ENCODE measurements around the gene TOM1L2. TPM values are rescaled to one million over a fixed set of nuclear protein-coding genes. Genes with fewer than 3 reads are reported as not detected.

The TOM1L2 gene
- total RNA-seq, 3 donors from 2014 or later: 5.5 to 6.6 (median 5.5) TPM

DNA sequence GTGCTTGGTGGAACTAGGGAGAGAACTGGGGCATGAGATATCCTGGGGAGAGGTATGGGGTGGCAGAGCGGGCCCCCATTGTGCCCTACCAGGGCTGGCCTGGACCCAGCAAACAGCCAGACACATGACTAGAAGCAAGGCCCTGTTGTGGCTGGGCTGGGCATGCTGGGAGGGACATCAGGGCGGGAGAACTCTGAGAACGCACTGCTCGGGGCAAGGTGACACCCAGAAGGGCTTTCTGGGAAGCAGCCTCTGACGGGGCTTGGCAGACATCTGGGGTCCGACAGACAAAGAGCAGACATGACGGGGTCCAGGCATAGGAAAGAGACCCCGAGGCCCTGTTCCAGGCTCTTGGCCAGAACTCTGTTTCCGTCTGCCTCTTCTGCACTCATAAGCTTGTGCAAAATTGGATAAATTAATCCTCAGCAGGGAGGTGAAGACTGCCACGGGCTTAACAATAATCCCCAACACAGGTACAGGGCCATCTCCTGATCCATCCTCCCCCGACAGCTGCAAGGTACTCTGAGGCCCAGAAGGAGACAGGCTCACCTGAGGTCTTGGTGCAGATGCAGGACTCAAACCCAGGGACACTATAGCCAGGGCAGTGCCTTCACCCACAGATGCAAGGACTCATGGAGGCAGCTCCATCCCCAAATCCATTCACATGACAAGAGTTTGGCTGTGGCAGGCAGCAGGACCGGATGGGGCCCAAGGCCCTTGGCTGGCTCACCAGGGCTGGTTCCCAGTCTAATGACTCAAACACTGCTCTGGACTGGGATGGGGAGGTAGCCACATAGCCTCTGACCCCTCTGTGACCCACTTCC, 140.8 kb downstream of the TOM1L2 start:
- Mint-ChIP-seq H3K4me1 (ENCODE audit: low read depth) (peaks cover 58% of the 10 kb centered on the region), H3K4me3 (no peak overlapping the region), H3K9me3 (no peaks in the 10 kb centered on the region), H3K27me3 (ENCODE audit: low read depth) (no peaks in the 10 kb centered on the region), H3K36me3 (ENCODE audit: insufficient read depth) (peaks cover 3% of the 10 kb centered on the region)
- DNase-seq (no peak), ATAC-seq (no peak)

DNA sequence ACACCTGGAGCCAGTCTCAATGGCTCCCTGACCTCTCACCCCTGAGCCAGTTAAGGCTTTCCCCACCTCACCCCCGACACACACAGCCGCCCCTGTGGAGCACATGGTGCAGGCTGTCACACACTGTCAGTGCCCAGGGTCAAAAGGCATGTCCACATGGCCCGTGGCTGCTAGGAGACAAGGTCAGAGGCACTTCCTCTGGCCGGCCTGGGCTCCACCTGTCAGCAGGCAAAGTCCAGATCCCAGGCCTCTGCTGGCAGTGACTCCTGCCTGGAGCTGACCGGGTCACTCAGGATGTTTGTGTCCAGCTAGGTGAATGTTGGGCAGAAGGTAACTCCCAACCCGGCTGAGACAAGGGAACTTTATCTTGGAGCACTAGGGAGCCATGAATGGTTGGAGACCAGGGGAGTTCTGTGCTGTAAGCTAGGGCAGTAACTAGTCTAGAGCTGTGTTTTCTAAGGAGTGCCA, 141.4 kb downstream of the TOM1L2 start:
- H3K27me3 Mint-ChIP-seq (ENCODE audit: low read depth): no peaks in the 10 kb centered on the region
- peaks cover 61% of the 10 kb centered on the region for H3K4me1 Mint-ChIP-seq (ENCODE audit: low read depth)
- ATAC-seq (no peak), DNase-seq (no peak)
- no peak overlapping the region for H3K4me3 Mint-ChIP-seq
- H3K36me3 Mint-ChIP-seq (ENCODE audit: insufficient read depth): peaks cover 3% of the 10 kb centered on the region
- H3K9me3 Mint-ChIP-seq: no peaks in the 10 kb centered on the region

GRCh38 chr17:17830269-17830567, 142.0 kb downstream of the TOM1L2 start:
- H3K27me3 Mint-ChIP-seq (ENCODE audit: low read depth): no peaks in the 10 kb centered on the region
- H3K4me3 Mint-ChIP-seq: no peak overlapping the region
- peaks cover 59% of the 10 kb centered on the region for H3K4me1 Mint-ChIP-seq (ENCODE audit: low read depth)
- H3K36me3 Mint-ChIP-seq (ENCODE audit: insufficient read depth): peaks cover 3% of the 10 kb centered on the region
- ATAC-seq: no peak
- no peaks in the 10 kb centered on the region for H3K9me3 Mint-ChIP-seq
- DNase-seq: no peak

DNA sequence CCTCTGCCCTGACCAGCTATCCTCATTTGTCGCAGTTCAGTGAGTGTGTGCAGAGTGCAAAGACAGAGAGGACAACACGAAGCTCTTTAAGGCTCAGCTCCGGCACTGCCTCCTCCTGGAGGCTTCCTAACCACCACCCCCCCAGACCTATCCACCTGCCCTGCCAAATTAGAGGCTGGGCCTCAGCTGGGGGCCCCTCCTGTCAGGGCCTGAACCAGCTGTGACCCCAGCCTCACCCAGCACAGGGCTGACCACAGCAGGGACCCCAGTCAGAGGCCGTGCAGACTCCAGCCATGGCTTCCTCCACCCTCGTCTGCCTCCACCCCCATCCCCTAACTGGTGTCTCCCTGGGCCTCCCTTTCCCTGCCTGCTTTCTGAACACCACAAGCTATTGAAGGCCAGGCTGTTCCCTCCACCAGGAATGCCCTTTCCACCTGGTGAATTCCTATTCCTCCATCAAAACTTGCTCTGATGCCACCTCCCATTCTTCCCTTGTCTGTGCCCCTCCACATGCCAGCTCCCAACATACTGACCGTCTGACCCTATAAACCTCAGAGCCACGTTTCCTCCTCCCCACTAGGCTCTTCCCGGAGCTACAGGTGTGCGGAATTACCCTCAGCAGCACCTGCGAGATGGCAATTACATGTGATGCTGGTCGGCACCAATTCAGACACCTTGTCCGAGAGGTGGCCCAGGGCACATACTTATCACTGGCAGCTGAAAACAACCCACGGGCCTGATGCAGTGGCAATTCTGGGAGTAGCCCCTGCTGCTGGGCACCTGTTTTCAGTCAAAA, 144.2 kb downstream of the TOM1L2 start:
- H3K4me1 Mint-ChIP-seq (ENCODE audit: low read depth): peaks cover 59% of the 10 kb centered on the region
- no peaks in the 10 kb centered on the region for H3K9me3 Mint-ChIP-seq
- DNase-seq (no peak), ATAC-seq (no peak)
- no peak overlapping the region for H3K4me3 Mint-ChIP-seq
- peaks cover 3% of the 10 kb centered on the region for H3K36me3 Mint-ChIP-seq (ENCODE audit: insufficient read depth)
- H3K27me3 Mint-ChIP-seq (ENCODE audit: low read depth): no peaks in the 10 kb centered on the region

GRCh38 chr17:17826942-17827785, 145.0 kb downstream of the TOM1L2 start:
- DNase-seq: no peak
- Mint-ChIP-seq H3K9me3 (no peaks in the 10 kb centered on the region), H3K27me3 (ENCODE audit: low read depth) (no peaks in the 10 kb centered on the region), H3K4me3 (no peak overlapping the region), H3K36me3 (ENCODE audit: insufficient read depth) (peaks cover under 1% of the 10 kb centered on the region), H3K4me1 (ENCODE audit: low read depth) (peaks cover 63% of the 10 kb centered on the region)
- ATAC-seq: no peak

DNA sequence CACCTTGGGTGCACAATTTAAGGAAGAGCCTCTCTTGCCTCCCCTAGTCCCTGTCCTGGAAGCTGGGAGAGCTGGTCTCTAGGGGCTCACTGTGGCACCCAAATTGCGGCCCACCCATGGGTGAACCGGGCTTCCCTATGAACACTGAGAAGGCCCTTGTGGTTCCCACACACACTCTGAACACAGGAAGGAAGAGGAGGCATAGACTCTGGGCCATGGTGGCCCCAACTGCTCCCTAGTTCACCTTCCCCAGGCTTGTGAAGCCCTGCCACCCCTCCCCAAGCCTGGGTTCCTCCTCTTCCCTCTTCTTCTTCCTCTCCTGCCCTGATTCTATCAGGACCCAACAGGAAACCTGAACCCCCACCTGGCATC, 145.9 kb downstream of the TOM1L2 start:
- H3K36me3 Mint-ChIP-seq (ENCODE audit: insufficient read depth): no peaks in the 10 kb centered on the region
- no peak for ATAC-seq
- DNase-seq: no peak
- no peak overlapping the region for H3K4me3 Mint-ChIP-seq
- H3K27me3 Mint-ChIP-seq (ENCODE audit: low read depth): no peaks in the 10 kb centered on the region
- no peaks in the 10 kb centered on the region for H3K9me3 Mint-ChIP-seq
- H3K4me1 Mint-ChIP-seq (ENCODE audit: low read depth): peaks cover 65% of the 10 kb centered on the region

GRCh38 chr17:17824783-17825614, 147.2 kb downstream of the TOM1L2 start:
- H3K4me1 Mint-ChIP-seq (ENCODE audit: low read depth): peaks cover 75% of the 10 kb centered on the region
- no peaks in the 10 kb centered on the region for H3K27me3 Mint-ChIP-seq (ENCODE audit: low read depth)
- no peaks in the 10 kb centered on the region for H3K9me3 Mint-ChIP-seq
- ATAC-seq (no peak), DNase-seq (no peak)
- no peaks in the 10 kb centered on the region for H3K36me3 Mint-ChIP-seq (ENCODE audit: insufficient read depth)
- peak overlapping the region; percentile 37 for H3K4me3 Mint-ChIP-seq

- H3K4me3 Mint-ChIP-seq: peak overlapping the region; percentile 73
- H3K27me3 Mint-ChIP-seq (ENCODE audit: low read depth): no peaks in the 10 kb centered on the region
- H3K36me3 Mint-ChIP-seq (ENCODE audit: insufficient read depth): peaks cover 2% of the 10 kb centered on the region
- no peaks in the 10 kb centered on the region for H3K9me3 Mint-ChIP-seq
- H3K4me1 Mint-ChIP-seq (ENCODE audit: low read depth): peaks cover 80% of the 10 kb centered on the region
- no peak for DNase-seq
- ATAC-seq: no peak
These were observed 147.9 kb downstream of the TOM1L2 start for GRCh38 chr17:17824119-17824782.

GRCh38 chr17:17823433-17824118, 148.6 kb downstream of the TOM1L2 start:
- Mint-ChIP-seq H3K9me3 (no peaks in the 10 kb centered on the region), H3K27me3 (ENCODE audit: low read depth) (no peaks in the 10 kb centered on the region), H3K4me3 (peak overlapping the region; percentile 73)

GRCh38 chr17:17822616-17823015, 149.6 kb downstream of the TOM1L2 start:
- Mint-ChIP-seq H3K4me3 (peak overlapping the region; percentile 24), H3K4me1 (ENCODE audit: low read depth) (peaks cover 80% of the 10 kb centered on the region), H3K27me3 (ENCODE audit: low read depth) (no peaks in the 10 kb centered on the region), H3K9me3 (no peaks in the 10 kb centered on the region), H3K36me3 (ENCODE audit: insufficient read depth) (peaks cover 9% of the 10 kb centered on the region)
- DNase-seq (no peak), ATAC-seq (no peak)

More at GRCh38 chr17:17823433-17824118, 148.6 kb downstream of the TOM1L2 start:
- H3K36me3 Mint-ChIP-seq (ENCODE audit: insufficient read depth): peaks cover 8% of the 10 kb centered on the region
- H3K4me1 Mint-ChIP-seq (ENCODE audit: low read depth): peaks cover 83% of the 10 kb centered on the region
- peak; percentile 60 for DNase-seq
- peak; percentile 78 to 82 for ATAC-seq

- H3K4me1 Mint-ChIP-seq (ENCODE audit: low read depth): peaks cover 79% of the 10 kb centered on the region
These were observed 150.0 kb downstream of the TOM1L2 start for GRCh38 chr17:17822189-17822588.

DNA sequence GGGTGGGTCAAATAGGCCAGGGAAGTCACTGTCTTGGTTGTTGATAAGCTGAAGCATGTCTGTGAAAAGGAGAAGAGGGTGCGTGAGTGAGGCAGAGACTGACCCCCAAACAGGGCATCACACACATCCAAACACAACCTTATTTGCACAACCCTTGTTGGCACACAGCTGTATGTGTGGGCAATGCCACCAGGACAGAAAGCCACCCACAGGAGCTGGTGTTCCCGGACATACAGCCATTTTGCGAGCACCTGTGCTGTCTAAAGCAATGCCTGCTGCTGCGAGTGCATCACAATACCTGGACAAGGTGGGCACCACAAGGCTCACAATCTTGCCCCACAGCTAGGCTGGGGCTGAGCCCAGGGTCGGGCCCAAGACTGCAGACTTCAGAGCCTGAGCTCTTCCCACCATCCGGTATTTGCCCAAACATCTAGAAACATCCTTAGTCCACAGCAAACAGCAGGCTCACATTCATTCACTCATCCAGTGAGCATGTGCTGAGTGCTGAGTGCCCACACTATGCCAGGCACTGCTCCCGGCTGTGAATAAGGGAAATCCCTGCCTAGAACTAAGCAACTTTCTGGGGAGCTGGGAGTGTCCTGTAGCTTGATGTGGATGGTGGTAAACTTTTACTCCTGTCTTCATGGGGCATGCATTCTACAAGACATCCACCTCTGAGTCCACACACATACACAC, 151.6 kb downstream of the TOM1L2 start:
- H3K9me3 Mint-ChIP-seq: no peaks in the 10 kb centered on the region
- peaks cover 9% of the 10 kb centered on the region for H3K36me3 Mint-ChIP-seq (ENCODE audit: insufficient read depth)
- no peak overlapping the region for H3K4me3 Mint-ChIP-seq
- H3K4me1 Mint-ChIP-seq (ENCODE audit: low read depth): peaks cover 64% of the 10 kb centered on the region
- ATAC-seq (no peak), DNase-seq (no peak)
- H3K27me3 Mint-ChIP-seq (ENCODE audit: low read depth): no peaks in the 10 kb centered on the region

More at GRCh38 chr17:17822189-17822588, 150.0 kb downstream of the TOM1L2 start:
- H3K9me3 Mint-ChIP-seq: no peaks in the 10 kb centered on the region
- DNase-seq (no peak), ATAC-seq (no peak)
- no peaks in the 10 kb centered on the region for H3K27me3 Mint-ChIP-seq (ENCODE audit: low read depth)
- no peak overlapping the region for H3K4me3 Mint-ChIP-seq
- peaks cover 9% of the 10 kb centered on the region for H3K36me3 Mint-ChIP-seq (ENCODE audit: insufficient read depth)

Measured in activated T-cell treated with anti-CD3 and anti-CD28 coated beads, Interleukin-2, amount 50 U/mL, for 4 hours (primary cell).